ENCODE data around the gene GGT6. TPM values are rescaled to one million over a fixed set of nuclear protein-coding genes. Genes with fewer than 3 reads are reported as not detected.
A peak's percentile ranks its signal among the peaks of the same experiment; 100 is the strongest.

The GGT6 gene
- total RNA-seq, 1 donor from 2014 or later, result not detected

DNA sequence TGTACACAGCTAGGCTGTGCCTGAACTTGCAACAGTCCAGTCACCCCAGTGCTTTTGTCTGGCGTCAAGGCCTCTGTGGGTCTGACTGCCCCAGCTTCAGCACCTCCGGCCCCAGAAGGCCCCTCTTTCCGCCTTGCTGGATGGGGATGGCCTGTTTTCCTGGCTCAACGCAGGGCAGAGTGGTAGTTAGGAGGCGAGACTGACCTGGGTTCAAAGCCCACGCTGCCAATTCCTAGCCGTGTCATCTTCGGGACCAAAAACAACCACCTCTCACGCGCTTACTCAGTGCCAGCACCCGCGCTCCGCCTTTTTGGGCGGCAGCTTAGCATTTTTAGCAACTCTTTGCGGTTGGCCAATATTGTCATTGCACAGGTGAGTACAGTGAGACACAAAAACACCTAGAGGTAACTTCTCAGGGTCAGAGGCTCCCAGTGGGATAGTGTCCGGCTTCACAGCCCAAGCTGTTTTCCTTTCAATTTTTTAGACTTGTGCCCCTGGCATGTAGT, 9.8 kb downstream of the GGT6 start:
- DNase-seq, result no peak

DNA sequence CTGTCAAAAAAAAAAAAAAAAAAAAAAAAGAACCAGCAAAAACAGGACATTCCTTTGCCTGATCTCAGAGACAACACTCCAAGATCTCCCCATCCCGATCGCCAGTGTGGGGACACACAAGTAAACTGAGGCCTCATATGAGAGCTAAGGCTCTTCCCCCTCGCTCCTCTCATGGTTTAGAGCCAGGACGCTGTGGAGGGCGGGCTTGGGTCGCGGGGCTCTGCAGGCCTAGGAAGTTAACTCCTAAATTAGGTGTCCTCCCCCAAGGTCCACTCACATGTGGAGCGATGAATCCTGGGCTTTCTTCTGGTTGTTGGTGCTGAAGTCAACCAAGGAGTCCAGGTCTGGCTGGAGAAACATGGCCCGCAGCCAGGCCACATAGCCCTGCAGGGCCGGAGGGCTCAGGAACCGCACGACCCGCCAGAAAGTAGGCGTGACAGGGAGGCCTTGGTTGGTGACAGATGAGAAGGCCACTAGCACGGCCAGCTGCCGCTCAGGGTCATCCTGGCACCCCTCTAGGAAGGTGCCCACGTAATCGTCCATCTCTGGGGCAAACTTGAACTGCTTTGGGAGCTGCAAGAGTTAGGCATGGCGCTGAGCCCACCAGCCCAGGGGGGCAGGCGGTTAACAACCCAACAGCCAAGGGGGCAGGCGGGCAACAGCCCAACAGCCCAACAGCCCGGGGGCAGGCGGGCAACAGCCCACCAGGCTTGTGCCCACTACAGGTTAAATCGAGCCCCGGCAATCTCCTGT, 10.4 kb downstream of the GGT6 start:
- no peak for DNase-seq

DNA sequence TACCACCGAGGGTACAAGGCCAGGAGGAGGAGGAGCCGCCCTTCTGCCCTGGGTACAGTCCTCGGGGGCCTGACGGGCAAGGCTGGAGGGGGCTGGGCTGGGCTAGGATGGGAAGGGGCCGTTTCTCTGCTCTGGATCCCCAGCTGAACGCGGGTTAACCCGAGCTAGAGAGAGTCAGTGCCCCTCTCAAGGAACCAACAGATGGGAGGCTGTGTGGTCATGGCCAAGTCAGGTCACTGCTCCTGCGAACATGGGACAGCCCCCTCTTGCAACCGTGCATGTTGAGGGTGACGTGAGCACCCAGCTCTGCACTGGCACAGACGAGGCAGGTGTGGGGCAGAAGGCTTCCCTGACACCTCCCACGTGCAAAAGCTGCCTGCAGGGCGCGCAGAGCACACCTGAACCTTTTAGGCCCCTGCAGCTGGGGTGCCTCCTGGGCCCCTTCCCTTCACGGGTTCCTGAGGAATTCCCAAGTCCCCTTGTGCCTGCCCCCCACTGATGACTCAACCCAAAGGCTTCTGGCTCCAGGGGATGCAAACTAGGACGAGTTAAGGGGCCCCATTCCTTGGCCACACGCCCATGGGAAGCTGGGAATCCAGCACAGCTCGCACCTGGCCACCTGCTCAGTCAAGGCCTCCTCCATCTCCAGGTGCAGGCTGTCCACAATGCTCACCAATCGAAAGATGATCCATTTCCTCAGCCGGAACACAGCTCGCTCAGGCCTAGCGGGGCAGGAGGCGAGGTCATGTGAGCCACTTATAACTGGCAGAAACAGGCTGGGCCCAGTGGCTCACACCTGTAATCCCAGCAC, 11.5 kb downstream of the GGT6 start:
- no peak for DNase-seq

DNA sequence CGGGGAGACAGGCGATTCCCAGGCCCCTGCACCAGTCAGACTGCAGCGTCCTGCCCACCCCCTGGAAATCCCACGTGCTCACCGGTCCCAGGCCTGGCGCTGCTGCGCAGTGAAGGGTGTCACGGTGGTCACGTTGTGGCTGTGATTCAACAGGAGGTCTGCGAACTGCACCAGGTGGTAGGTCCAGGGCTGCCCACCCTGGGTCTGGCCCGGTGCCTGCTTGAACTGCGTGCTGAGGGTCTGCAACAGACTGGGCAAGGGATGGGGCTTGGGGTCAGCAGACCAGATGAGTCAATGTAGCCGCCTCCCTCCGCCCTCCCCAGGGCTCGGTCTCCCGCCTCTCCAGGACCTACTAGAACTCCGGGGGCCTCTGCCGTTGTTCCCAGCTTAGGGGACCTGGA, 12.3 kb downstream of the GGT6 start:
- no peak for DNase-seq

DNA sequence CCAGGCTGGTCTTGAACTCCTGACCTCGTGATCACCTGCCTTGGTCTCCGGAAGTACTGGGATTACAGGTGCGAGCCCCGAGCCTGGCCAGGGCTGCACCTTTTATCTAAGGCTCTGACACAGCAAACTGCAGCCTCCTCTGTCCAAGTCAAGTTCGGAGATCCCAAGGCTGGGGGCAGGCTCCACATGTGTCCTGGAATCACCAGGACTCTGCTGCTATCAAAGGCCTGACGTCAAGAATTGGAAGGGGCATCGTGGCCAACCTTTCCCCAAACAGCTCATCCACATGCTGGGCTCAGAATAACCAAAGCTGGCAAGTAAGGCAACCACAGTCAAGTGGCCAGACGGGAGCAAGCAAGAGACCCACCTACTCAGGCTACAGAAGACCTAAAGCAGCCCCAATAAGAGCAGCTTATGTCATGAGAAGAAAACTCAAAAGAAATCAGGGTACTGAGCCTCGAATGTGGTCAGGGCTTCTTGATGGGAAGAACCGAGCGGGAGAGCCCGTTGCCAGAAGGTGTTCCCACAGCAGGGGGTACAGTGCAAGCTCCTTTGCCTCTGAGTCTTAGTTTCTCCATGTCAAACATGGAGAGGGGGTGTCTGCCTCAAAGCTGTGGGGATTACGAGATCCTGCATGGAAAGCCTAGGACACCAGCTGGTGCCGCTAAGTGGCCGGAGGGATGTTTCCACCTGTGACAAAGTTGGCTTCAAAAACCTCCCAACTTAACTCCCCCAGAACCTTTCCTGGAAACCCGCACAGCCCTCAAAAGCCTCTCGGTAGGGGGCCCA, 13.1 kb downstream of the GGT6 start:
- no peak for DNase-seq

DNA sequence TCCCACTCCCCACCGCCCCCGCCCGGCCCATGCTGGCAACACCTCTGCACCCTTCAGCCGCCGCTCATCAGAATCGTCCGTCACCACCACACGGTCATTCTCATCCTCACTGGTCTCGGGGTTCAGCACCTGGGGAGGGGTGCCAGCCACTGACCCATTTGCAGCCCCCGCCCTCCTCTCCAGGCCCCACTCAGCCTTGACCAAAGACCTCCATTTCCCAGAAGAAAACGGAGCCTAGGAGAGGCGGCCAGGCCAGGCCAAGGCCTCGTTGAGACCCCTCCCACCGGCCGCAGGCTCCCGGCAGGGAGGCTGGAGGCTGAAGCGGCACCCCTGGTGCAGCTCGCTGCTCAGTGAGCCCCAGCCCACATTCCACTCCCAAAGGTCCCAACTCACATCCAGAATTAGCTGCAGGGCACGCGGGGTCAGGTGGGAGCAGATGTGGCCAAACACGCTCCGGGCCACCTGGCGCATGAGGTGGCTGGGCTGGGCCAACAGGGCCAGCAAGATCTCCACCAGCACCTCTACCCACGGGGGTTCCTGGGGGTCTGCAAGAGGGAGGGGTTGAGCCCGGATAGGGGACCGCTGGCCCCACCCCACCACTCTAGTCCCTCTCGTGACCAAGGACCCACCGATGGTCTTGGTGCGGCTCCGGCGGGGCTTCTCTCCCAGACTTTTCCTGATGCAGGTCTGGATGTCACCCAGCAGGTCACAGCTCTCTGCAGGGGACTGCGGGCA, 15.0 kb downstream of the GGT6 start:
- no peak for DNase-seq

DNA sequence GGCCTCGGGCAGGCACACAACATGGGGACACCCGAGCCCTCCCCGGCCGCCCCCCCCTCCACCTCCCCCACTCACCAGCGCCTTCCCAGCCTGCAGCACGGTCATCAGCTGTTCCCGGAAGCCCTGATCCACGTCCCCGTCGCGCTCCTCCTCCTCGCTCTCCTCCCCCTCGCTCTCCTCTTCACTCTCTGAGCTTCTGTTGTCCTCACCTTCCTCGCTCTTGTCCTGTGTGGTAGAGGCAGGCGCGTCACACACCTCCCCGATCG, 15.5 kb downstream of the GGT6 start:
- no peak for DNase-seq

DNA sequence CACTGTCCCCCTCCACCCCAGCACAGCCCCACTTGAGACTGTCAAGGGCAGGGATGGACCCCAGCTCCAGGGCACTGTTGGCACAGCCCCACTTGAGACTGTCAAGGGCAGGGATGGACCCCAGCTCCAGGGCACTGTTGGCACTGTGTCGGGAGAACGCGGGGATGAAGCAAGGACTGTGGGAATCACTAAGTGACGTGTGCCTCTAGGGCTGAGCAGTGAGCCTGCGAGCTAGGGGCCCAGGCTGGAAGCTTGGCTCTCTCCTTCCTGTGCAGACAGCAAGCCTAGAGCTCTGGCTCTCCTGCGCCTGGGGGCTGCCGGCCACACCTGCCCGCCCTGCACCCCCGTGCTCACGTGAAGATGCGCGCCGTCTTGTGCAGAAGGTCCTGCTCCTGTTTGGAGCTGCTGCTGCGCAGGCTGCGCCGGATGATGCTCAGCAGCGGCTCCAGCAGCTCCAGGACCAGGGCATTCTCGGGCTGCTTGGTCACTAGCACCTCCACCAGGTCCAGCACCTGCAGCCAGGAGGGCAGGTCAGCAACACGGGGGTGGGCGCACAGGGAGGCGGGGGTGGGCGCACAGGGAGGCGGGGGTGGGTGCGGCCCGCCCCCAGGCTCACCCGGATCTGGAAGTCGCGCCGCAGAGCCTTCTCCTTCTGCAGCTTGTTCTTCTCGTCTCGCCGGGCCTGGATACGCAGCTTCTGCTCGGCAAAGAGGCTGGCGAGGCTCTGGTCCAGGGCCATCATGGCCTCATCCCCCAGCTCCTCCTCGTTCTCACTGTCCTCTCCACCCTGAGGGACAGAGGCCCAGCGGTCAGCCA, 16.0 kb downstream of the GGT6 start:
- no peak for DNase-seq

DNA sequence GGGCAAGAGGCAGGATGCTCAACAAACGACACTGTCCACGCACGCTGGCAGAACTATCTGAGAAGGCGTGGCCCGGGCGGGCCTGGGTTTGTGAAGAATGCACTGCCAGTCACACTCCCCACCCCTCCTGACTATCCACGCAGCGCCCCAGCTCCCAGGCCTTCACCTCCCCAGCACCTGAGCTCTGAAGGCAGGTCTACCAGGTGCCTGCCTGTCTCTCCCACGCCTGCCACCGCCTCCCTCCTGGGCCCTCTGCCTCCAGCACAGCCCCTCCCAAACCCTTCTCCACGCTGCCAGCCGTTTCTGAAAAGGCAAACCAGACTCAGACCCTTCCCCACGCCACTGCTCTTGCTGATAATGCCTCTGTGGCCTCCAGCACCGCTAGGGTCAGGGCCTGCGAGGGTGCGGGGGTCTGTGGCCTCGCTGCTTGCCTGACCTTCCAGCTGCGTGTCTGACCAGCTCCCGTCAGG, 16.8 kb downstream of the GGT6 start:
- no peak for DNase-seq

DNA sequence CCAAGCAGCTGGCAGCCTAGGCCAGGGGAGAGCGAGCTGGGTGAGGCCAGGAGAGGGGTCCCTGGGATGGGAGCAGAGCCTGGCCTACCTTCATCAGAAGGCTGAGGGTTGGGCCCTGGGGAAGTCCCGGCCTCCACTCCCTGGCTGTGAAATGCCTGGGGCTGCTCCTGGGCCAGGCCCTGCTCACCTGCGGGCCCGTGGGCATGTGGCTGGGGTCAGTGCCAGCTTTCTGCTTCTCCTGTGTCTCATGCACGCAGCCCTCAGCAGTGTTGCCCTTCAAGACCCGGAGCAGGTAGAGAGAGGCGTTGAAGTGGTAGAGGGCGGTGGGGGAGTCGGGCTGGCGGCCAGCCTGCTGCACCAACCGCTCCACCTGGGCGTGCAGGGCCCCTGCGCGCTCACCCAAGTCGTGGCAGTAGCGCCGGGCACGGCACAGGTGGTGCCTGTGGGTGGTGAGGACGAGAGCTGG, 17.6 kb downstream of the GGT6 start:
- no peak for DNase-seq

DNA sequence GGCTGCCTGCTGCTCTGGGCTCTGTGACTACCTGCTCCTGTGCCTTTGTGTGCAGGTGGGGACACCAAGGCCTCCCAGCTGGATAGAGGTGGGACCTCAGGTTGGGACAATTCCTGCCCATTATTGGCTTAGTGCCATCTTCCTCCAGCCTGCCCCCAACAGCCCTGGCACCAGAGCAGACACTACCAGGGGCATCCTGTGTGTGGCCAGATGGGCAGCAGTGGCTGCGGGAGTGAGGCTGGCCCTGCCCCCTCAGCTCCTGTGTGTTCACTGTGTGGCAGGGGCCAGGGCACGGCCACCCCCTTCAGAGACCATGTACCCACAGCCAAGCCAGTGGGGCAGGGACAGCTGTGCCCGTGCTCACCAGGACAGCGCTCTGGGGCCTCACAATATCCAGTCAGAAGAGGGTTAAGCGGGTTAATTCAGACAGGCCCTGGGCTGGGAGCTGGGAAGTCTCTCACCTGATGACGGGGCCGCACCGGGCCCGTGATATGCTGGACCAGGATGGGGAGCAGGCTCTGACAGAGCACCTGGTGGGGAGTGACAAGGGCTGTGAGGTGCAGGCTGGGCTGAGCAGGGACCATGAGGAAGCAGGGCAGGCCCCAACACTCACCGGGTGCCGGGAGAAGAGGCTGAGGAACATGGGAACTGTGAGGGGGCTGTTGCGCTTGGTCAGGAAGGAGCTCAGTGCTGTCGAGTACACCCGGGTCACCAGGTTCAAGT, 18.2 kb downstream of the GGT6 start:
- no peak for DNase-seq

DNA sequence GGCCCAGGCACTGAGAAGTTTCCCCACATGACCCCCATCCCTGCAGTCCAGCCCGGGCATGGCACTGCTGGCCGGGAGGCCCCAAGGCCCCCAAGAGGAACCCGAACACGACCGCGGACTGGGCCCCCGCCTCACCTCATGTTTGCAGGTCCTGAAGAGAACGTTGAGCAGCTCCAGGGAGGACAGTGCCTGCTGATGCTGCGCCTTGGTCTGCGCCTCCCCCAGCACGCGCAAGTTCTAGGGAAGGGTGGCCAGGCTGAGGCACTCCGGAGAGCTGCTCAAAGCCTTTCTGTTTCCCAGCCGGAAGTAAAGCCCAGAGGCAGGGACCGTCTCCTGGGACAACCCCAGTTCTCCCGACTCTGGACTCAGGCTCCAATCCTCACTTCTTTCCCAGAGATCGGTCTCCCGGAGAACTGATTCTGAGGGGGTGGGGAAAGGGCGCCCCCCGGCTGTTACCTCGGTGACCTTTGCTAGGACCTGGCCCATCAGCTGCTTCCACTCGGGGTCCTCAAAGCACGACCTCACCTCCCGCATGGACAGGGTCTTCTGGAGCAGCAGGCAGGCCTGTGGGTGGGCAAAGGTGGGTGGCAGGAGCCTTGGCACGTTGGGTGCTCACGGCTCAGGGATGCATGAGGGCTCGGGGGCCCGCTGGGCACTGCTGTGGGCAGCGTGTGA, 18.9 kb downstream of the GGT6 start:
- no peak for DNase-seq

DNA sequence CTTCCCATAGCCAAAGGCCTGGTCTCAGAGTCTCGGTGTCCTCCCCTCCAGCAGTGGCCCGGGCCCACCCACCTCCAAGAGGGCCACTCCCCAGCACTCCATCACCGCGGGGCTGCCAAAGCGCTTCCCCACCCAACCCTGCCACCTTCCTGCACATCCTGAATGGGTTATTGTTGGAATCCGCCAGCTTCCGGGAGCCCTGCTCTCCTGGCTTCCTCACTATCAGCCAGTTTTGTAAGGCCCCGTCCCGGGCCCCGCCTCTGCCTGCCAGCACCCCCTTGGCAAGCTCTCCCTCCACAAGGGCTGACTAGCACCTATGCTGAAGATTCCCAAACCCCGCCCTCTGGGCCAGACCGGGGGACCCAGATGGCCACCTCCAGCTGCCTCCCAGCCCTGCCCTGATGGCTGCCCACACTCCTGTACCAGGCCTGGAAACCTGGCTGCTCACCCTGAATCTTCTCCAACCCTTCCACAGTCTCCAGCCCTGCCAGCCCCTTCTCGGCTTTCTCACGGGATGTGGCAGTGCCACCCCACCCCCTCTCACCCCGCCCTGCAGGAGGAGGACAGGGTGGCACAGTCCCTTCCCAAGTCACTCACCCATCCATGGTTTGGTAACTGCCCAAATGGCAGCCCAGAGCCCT, 19.6 kb downstream of the GGT6 start:
- peak; percentile 56 for DNase-seq

DNA sequence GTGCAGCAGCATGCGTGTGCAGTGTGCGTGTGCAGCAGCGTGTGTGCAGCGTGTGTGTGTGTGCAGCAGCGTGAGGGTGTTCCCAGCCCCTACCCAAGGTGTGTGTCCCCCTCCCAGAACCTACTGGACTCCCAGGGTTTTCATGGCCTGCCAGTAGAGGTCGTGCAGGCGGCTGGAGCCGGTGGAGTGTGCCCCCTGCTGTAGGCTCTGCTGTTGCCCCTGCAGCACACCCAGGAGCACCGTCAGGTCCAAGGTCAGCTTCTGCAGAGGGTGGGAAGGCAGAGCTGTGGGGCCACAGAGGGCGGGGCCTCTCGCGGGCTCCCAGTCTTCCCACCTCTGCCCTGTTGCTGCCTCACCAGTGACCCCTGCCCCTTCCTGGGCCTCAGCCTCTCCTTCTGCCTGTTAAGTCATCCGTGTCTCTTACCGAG, 20.1 kb downstream of the GGT6 start:
- DNase-seq, result peak; percentile 64

DNA sequence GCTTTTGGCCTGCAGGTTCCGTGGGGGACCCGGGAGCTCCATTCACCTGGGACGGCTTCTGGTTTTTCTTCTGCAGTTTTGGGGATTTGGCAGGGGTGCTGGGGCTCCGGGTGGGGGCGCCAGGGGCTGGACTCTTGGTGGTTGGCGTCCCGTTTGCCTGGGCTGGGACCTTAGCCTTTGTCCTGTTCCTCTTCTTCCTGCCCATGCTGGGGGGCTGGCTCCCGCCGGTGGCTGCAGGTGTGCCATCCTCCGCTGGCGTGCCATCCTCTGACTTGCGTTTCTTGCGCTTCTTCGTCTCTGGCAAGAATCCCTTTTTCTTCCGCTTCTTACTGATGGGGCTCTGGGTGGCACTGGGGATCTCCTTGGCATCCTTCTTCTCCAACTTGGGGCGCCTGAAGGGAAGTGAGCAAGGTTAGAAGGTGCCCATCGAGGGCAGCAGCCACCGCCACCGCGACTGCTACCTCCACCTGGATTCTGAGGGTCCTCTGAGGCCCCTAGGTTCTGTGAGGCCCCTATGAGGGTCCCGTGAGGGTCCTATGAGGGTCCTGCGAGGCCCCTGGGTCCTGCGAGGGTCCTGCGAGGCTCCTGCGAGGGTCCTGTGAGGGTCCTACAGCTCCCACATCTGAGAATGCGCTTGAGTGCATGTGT, 20.7 kb downstream of the GGT6 start:
- DNase-seq, result no peak

DNA sequence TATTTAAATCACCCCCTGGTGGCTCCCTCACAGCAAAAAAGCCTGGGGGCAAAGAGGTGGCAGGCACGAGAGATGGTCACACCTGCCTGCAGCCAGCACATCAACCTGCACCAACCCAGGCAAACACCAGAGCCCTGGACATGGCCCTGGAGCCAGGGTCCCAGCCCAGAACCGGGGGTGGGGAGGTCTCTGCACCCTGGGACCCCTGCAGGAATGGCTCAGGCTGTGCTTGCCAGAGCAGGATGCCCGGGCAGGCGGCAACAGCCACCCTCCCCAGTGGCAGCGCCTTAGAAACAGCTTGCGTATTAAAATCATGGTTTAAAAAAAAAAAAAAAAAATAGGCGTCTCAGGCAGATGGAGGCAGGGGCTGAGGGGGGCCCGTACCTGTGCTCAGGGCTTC, 21.4 kb downstream of the GGT6 start:
- no peak for DNase-seq

DNA sequence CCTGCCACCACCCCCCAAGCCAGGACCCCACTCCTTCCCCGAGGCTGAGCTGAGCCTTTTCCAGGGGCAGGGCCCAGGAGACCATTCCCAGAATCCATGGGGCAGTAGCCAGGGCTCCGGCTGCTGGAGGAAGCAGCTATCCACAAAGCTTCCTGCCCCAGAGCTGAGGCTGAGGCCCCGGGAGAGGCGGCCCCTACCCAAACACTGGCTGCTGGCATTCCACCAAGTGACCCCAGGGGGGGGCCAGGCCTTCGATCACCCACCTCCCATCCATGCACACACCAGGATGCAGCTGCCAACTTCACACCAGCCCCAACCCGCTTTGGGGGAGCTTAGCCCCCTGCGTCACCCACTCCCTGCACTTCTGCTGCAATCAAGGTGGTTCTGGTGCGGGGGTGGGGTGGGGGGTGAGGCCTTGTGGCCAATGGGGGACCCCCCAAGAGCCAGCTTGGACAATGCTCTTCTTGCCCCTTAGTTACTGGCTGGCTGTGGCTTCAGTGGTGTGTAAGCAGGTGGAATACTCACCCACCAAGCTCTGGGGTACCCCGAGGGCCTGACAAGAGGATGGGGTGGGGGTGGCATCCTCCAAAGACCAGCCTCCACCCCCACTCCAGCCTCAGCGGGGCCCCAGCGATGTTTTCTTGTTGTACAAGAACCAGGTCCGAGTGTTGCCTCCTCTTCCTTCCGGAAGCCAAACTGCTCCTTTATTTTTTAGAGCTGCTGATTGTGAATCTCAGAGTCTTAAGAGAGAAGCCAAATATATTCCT, 22.0 kb downstream of the GGT6 start:
- DNase-seq, result no peak
